Activated naive CD4-positive, alpha-beta T cell (primary cell): ENCODE data around the gene COL9A3.

Experiments used
- DNase-seq, 4 experiments: peaks; one replicate each; lab custom pipeline; 2025; lab: John Stamatoyannopoulos, UW

COL9A3 gene

GRCh38 chr20:62816884-62817873, at the start of gene COL9A3:
COL9A3 (plus strand) TSS chr20:62817050; CDS start chr20:62817065, 15 bp downstream.
- DNase-seq, result no peak

- no peak for DNase-seq
Observed at GRCh38 chr20:62768234-62768546, 48.7 kb upstream of the COL9A3 start.

GRCh38 chr20:62768551-62769287, 48.1 kb upstream of the COL9A3 start:
- DNase-seq, result no peak

GRCh38 chr20:62769346-62770071, 47.3 kb upstream of the COL9A3 start:
- DNase-seq, result no peak

GRCh38 chr20:62770111-62770910, 46.5 kb upstream of the COL9A3 start:
- DNase-seq, result no peak

- no peak for DNase-seq
Observed at GRCh38 chr20:62770916-62771315, 45.9 kb upstream of the COL9A3 start.

- DNase-seq, result no peak
Observed at GRCh38 chr20:62771396-62772102, 45.3 kb upstream of the COL9A3 start.

GRCh38 chr20:62772103-62772611, 44.7 kb upstream of the COL9A3 start:
- no peak for DNase-seq

- DNase-seq, result no peak
Observed at GRCh38 chr20:62772619-62772989, 44.2 kb upstream of the COL9A3 start.

GRCh38 chr20:62772990-62773844, 43.6 kb upstream of the COL9A3 start:
- DNase-seq, result no peak

- no peak for DNase-seq
Observed at GRCh38 chr20:62773845-62774714, 42.8 kb upstream of the COL9A3 start.

- no peak for DNase-seq
Observed at GRCh38 chr20:62774762-62775161, 42.1 kb upstream of the COL9A3 start.

GRCh38 chr20:62775206-62775605, 41.6 kb upstream of the COL9A3 start:
- no peak for DNase-seq

GRCh38 chr20:62776035-62776691, 40.7 kb upstream of the COL9A3 start:
- no peak for DNase-seq

- DNase-seq, result peak in 3 of 4 experiments; percentile 19 to 70 (median 66)
Observed at GRCh38 chr20:62776692-62777527, 39.9 kb upstream of the COL9A3 start.

GRCh38 chr20:62777528-62777830, 39.4 kb upstream of the COL9A3 start:
- no peak for DNase-seq

GRCh38 chr20:62778058-62778457, 38.8 kb upstream of the COL9A3 start:
- DNase-seq, result no peak
